Measurements from ENCODE around the gene RAB38.

Gene RAB38

DNA sequence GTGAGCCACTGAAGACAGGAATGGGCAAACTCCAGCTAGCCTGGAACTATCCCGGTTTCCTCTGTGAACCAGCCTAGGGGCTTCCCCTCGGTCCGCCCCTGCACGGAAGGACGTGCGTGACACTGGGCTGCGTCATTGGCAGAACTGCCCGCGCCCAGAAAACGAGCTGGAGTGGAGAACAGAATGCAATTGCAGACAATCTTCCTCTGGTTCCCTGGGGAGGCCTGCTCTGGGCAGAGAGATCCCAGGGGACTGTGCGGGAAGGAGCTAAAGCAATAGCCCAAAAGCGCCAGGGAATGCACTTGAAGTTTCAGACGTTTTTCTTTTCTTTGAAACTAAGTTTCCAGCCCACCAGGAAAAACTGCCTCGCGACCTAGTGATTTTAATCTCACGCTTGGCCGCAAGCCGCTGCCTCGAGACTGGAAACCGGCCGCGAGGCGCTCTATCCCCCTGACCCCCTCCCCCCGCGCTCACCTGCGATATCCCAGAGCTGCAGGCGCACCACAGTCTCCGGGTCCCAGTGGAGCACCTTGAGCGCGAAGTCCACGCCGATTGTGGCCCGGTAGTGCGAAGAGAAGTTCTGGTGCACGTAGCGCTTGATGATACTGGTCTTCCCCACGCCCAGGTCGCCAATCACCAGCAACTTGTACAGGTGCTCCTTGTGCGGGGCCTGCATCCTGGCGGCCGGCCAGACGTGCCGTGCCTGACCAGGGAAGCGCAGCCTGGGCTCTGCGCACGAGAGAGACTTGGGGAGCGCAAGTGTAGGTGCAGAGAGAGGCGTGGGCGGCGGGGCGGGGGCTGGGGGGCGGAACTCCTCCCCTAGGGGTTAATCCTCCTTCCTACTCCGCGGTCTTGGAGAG, at the start of gene RAB38:
RAB38 (minus strand) TSS at position 735 of the 860 bp plus-strand sequence; CDS start at position 676, 59 bp downstream.
- no peak for FAIRE-seq
- peak; percentile 46 for DNase-seq (ENCODE audit: low spot score)

DNA sequence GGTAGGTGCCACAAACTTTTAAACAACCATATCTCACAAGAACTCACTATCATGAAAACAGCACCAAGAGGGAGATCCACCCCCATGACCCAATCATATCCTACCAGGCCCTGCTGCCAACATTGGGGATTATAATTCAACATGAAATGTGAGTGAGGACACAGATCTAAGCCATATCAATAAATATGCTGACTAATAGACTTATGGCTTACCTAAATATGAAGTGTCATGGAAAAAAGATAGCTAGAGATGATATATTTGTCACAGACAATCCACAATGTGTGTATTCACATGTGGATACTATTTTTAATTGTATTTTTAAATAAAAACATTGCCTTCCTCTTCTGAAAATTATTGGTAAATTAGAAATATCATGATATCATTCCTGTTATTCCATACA, 38.2 kb upstream of the RAB38 start:
- FAIRE-seq: no peak
- no peak for DNase-seq (ENCODE audit: low spot score)

DNA sequence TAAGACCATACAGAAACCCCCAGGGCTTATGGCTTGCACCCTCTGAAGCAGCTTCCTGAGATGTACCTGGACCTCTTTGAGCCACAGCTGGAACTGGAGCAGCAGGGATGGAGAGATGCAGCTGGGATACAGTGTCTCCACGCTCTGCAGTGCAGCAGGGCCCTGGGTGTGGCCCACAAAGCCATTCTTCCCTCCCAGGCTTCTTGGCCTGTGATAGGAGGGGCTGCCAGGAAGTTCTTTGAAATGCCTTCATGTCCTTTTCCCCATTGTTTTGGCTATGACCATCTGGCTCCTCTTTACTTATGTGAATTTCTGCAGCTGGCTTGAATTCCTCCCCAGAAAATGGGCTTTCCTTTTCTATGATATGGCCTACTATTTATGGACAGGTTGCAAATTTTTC, 37.1 kb upstream of the RAB38 start:
- DNase-seq (ENCODE audit: low spot score): no peak
- no peak for FAIRE-seq

DNA sequence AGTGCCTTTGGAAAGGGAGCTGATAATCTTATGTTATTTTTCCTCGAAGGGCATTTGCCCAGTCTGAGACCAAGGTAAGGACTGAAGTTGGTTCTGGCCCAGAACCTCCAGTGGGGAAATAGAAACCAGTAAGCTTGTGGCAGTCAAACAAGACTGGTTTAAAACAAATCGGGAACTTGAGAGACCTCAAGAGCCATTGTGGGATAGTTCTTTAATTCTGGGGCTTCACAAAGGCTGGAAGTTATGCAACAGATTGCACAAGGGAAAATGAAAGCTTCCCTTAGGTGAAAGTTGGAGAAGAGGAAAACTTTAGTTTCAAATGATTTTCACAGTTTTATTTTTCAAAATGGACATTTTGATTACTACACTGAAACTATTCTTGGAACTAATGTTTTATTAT, 33.5 kb upstream of the RAB38 start:
- FAIRE-seq: no peak
- DNase-seq (ENCODE audit: low spot score): no peak

- FAIRE-seq (no peak), DNase-seq (ENCODE audit: low spot score) (no peak)
These were observed 31.5 kb upstream of the RAB38 start for GRCh38 chr11:88206751-88207150.

GRCh38 chr11:88204353-88204752, 29.1 kb upstream of the RAB38 start:
- DNase-seq (ENCODE audit: low spot score): no peak
- no peak for FAIRE-seq

DNA sequence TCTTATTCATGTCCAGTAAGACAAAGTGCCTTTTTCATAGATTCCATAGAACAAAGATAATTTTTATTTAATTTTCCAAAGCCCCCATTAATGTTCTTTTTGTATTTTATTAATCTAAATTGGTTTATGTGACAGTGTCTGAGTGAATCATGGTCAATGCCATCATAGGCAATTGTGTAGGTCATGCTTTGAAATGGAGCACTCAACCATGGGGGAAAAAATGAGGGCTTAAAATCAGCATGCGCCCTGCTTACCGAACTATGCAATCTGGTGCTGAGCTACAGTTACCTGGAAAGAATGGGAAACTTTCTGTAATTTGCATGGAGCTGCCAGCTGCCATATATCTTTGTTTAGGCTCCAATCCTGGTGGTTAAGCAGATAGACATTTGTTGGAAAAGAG, 28.4 kb upstream of the RAB38 start:
- FAIRE-seq: no peak
- no peak for DNase-seq (ENCODE audit: low spot score)

- FAIRE-seq: no peak
These were observed 27.3 kb upstream of the RAB38 start for GRCh38 chr11:88202498-88202897.

DNA sequence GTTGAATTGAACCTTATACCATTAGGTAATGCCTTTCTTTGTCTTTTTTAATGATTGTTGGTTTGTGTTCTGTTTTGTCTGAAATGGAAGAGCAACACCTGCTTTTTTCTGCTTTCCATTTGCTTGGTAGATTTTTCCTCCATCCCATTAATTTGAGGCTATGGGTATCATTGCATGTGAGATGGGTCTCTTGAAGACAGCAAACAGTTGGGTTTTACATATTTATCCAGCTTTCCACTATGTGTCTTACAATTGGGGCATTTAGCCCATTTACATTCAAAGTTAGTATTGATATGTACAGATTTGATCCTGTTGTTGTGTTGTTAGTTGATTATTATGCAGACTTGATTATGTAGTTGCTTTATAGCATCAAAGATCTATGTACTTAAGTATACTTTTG, 21.1 kb upstream of the RAB38 start:
- DNase-seq (ENCODE audit: low spot score) (no peak), FAIRE-seq (no peak)

More at GRCh38 chr11:88202498-88202897, 27.3 kb upstream of the RAB38 start:
- no peak for DNase-seq (ENCODE audit: low spot score)

GRCh38 chr11:88195908-88196307, 20.7 kb upstream of the RAB38 start:
- DNase-seq (ENCODE audit: low spot score) (no peak), FAIRE-seq (no peak)

DNA sequence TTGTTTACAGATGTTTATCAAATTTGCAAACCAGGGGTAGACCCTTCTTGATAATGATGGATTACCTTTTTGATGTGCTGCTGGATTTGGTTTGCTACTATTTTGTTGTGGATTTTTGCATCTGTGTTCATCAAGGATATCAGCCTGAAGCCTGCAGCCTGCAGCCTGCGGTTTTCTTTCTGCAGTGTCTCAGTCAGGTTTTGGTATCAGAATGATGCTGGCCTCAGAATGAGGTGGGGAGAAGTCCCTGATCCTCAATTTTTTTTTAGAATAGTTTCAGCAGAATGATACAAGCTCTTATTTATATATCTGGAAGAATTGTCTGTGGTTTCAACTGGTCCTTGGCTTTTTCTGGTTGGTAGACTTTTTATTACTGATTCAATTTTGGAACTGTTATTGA, 19.7 kb upstream of the RAB38 start:
- DNase-seq (ENCODE audit: low spot score): no peak
- no peak for FAIRE-seq

DNA sequence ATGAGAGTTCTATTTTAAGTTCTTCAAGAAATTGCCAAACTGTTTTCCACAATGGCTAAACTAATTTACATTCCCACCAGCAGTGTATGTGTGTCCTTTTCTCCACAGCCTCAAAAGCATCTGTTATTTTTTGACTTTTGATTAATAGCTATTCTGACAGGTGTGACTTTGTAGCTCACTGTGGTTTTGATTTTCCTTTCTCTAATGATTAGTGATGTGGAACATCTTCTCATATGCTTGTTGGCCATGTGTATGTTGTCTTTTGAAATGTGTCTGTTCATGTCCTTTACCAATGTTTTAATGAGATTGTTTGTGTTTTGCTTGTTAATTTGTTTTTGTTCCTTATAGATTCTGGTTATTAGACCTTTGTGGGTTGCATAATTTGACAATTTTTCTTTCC, 18.0 kb upstream of the RAB38 start:
- FAIRE-seq (no peak), DNase-seq (ENCODE audit: low spot score) (no peak)

DNA sequence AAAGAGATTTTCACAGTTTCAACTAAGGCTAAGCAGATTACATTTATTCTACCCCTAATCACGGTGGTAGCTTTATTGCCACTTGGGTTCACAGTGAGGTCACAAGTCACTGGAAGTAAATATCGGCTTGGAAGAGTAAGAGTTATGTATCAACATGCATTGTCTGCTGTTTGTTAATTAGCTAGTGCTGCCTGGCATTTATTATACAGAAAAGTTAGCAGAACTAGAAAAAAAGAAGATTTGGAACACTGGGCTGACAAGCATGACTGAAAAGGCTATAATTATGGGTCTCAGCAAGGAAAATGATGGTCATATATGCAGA, 13.7 kb upstream of the RAB38 start:
- no peak for FAIRE-seq
- no peak for DNase-seq (ENCODE audit: low spot score)

- DNase-seq (ENCODE audit: low spot score): no peak
- FAIRE-seq: no peak
These were observed 13.1 kb upstream of the RAB38 start for GRCh38 chr11:88188251-88188931.

DNA sequence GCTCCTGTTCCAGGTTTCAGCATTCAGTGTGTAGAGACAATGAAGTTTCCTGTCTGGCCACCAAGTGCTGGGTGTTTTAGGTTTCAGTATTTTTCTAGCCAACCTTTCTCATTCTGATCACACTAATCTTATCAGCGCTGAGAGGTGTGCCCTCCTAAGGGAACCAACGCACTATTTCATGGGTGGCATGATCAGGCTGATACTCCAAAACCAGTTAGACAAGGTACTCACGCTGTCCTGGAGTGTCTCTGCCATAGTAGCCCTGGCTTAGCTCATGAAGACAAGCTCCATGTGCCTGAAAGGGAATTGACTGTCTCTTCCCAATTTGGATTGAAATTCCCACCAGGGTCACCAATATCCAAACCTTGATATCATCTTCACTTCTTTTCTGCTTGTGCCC, 8.0 kb upstream of the RAB38 start:
- FAIRE-seq (no peak), DNase-seq (ENCODE audit: low spot score) (no peak)

DNA sequence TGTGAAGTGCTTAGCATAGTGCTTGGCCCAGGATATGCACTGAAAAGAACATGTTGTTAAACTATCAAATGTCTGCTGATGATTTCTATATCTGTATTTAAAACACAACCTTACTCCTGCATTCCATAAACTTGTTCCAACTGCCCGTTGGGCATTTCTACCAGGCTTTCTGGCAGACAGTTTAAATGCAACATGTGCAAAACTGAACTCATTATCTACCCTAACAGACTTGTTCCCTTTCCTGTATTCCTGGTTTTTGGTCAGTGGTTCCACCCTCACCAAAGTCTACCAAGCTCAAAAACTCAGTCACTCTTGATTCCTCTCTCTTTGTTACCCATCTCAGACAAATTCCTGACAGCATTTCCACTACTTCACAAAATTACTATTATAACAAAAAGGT, 6.5 kb upstream of the RAB38 start:
- DNase-seq (ENCODE audit: low spot score) (no peak), FAIRE-seq (no peak)

DNA sequence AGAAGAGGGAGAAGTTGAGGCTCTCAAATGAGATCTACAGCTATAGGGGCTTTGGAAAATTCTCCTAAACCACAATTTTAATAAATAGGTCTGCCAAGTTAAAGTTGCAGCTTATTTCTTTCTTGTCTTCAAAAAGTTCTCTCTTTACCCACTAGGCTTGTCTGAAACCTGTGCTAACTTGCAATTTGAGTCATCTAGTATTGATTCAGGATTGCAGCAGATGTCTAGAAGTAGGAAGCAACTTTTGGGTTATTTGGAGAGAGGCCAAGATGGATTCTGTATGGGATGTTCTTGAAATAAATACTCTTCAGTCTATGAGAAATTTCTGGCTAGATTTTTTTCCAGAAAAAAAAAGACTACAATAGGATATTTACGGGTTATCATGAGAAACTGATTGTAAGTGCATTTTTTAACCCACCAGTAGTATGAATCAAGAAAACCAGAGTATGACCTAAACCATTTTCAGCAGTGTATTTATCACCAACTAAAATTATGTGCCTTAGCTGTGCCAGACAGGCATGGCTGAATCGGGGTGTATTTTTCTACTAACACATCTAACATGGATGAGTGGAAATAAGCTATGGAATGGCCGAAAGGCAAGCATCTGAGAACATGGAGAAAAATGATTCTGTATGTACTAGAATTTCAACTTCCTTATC, 4.9 kb upstream of the RAB38 start:
- FAIRE-seq: no peak
- no peak for DNase-seq (ENCODE audit: low spot score)

- FAIRE-seq (peak; percentile 73), DNase-seq (ENCODE audit: low spot score) (peak; percentile 56)
These were observed 3.9 kb upstream of the RAB38 start for GRCh38 chr11:88179141-88179540.

DNA sequence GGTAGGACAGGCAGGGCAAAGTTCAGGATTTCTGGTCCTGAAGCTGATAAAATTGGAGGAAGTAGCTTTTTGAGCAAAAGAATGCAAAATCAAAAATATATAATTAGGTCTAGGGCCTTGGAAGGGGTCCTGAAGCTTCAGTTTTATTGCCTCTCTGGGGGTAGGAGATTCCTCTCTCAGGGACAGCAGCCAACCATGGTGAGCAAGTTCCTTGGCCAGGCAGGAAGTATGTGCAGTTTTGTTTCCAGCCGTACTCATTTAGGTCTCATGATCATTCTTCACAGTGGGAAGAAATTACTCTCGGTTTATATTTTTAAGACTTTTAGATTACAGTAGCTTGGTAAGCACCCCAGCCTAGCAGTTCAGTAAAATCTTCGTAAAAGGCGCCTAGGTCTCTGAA, 2.9 kb upstream of the RAB38 start:
- DNase-seq (ENCODE audit: low spot score): no peak
- no peak for FAIRE-seq

- FAIRE-seq: no peak
- DNase-seq (ENCODE audit: low spot score): no peak
These were observed 379 bp upstream of the RAB38 start for GRCh38 chr11:88175569-88176075.

GRCh38 chr11:88173956-88174355, 1.3 kb downstream of the RAB38 start:
- DNase-seq (ENCODE audit: low spot score) (no peak), FAIRE-seq (no peak)

DNA sequence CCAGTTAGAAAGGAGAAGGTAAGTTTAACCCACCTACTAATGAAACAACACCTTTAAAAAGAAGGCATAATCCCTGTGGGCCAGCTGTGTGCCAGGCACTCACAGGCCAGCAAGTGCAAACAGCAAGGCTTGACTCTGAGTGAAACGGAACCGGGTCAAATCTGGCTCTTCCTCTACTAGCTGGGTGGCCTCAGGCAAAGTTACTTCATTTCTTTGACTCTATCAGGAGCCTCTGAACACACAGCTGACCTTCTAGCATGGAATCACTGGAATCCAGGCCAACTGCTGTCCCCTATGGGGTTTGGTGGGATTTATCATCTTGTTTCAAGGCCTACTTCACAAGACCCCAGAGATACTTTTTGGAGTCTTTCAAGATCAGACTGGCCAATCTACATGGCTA, 3.3 kb downstream of the RAB38 start:
- no peak for DNase-seq (ENCODE audit: low spot score)
- FAIRE-seq: no peak

Measured in RCC 7860 (cell line).